HCT116 (cell line): ENCODE data around the gene GPAT3. TPM values are rescaled to one million over a fixed set of nuclear protein-coding genes. Genes with fewer than 3 reads are reported as not detected.

Experiments
- ATAC-seq: fragments of 200-7000 bp; cut with Tn5 transposase; 2 replicates; pipeline ENCODE4 v1.9.1; 2020; ENCODE audit warnings: mild to moderate bottlenecking, moderate library complexity
- BruUV-seq: library from RNA; stranded (reverse); fragments of 400-500 nt; replicated peaks from 2 replicates; lab custom pipeline; 2021; lab: Mats Ljungman, UMichigan
- CTCF ChIA-PET: fragments of 300-600 bp; sonication (Branson Sonifier 250); formaldehyde crosslinking; loops from one replicate; lab custom pipeline; 2021; ENCODE audit warnings: antibody characterized with exemption; lab: Charles Lee
- POLR2A ChIA-PET: fragments of 300-600, 350-600 bp; sonication (Branson Sonifier 250); formaldehyde crosslinking; loops from one replicate; lab custom pipeline; 2021; ENCODE audit warnings: antibody characterized with exemption; lab: Charles Lee
- RAD21 ChIA-PET, 2 experiments: fragments of 300-600 bp; sonication (Branson Sonifier 250); formaldehyde crosslinking; loops; one replicate each; lab custom pipeline; 2023; ENCODE audit warnings: low total read pairs in 2 of 2; ENCODE audit not compliant: uncharacterized antibody in 2 of 2, unreplicated experiment in 2 of 2, low non-redundant PET in 1 of 2; lab: Charles Lee
- DNase-seq: peaks from one replicate; pipeline ENCODE4 v3.0.0-alpha.2; 2010; ENCODE audit warnings: low read depth, low spot score
- H2AFZ ChIP-seq: fragments of 200-600 bp; shearing (Covaris generic), sonication (generic); 2 replicates; pipeline ENCODE4 v1.6.1; 2017; ENCODE audit warnings: low read depth, mixed run types, mixed read lengths, antibody characterized with exemption, low read length; ENCODE audit not compliant: poor library complexity, severe bottlenecking
- H3K27ac ChIP-seq: 2 replicates; pipeline ENCODE4 v1.5.1; 2012; ENCODE audit warnings: low read depth, low read length
- H3K27me3 ChIP-seq: fragments of 200-600 bp; sonication (generic); 2 replicates; pipeline ENCODE4 v1.6.1; 2016; ENCODE audit warnings: mixed run types, low read length, mixed read lengths; ENCODE audit not compliant: insufficient read depth
- H3K36me3 ChIP-seq, 2 experiments: fragments of 200-500 bp in 1 of 2; fragments of 200-600 bp in 1 of 2; sonication (Bioruptor generic) in 1 of 2; sonication (generic) in 1 of 2; 2 replicates each; pipeline versions ENCODE4 v1.5.1 to v1.6.1; 2014 to 2016; ENCODE audit warnings: low read length in 2 of 2, inconsistent platforms in 1 of 2, mixed read lengths in 1 of 2, mixed run types in 1 of 2; ENCODE audit not compliant: insufficient read depth in 2 of 2, control insufficient read depth in 1 of 2
- H3K4me1 ChIP-seq, 2 experiments: fragments of 200-600 bp in 1 of 2; sonication (generic) in 1 of 2; 2 replicates each; pipeline versions ENCODE4 v1.5.1 to v1.6.1; 2012 to 2017; ENCODE audit warnings: low read length in 2 of 2, inconsistent platforms in 1 of 2, mild to moderate bottlenecking in 1 of 2, mixed read lengths in 1 of 2, mixed run types in 1 of 2, moderate library complexity in 1 of 2; ENCODE audit not compliant: insufficient read depth in 2 of 2, control insufficient read depth in 1 of 2
- H3K4me2 ChIP-seq: fragments of 200-600 bp; sonication (generic); 2 replicates; pipeline ENCODE4 v1.6.1; 2017; ENCODE audit warnings: mixed run types, low read length, mixed read lengths
- H3K4me3 ChIP-seq, 2 experiments: fragments of 200-600 bp in 1 of 2; sonication (generic) in 1 of 2; replicated peaks in 1 of 2; 2 replicates each; pipeline ENCODE4 v1.5.1; 2011 to 2016; ENCODE audit warnings: low read length in 2 of 2, control low read depth in 1 of 2, low read depth in 1 of 2, mild to moderate bottlenecking in 1 of 2, mixed read lengths in 1 of 2, mixed run types in 1 of 2
- H3K79me2 ChIP-seq: fragments of 200-600 bp; sonication (generic); 2 replicates; pipeline ENCODE4 v1.6.1; 2017; ENCODE audit warnings: mild to moderate bottlenecking, mixed run types, low read length, moderate library complexity, mixed read lengths; ENCODE audit not compliant: insufficient read depth
- H3K9ac ChIP-seq: fragments of 200-600 bp; sonication (generic); 2 replicates; pipeline ENCODE4 v1.6.1; 2016; ENCODE audit warnings: low read length, mixed read lengths
- H3K9me2 ChIP-seq: fragments of 200-600 bp; sonication (generic), shearing (Covaris generic); 2 replicates; pipeline ENCODE4 v1.6.1; 2017; ENCODE audit warnings: mixed run types, mild to moderate bottlenecking, moderate library complexity; ENCODE audit not compliant: insufficient read depth
- H3K9me3 ChIP-seq, 2 experiments: fragments of 200-500 bp in 1 of 2; fragments of 200-600 bp in 1 of 2; sonication (Bioruptor generic) in 1 of 2; sonication (generic) in 1 of 2; 2 replicates each; pipeline ENCODE4 v1.6.1; 2014 to 2017; ENCODE audit warnings: low read length in 2 of 2, mixed read lengths in 2 of 2, inconsistent platforms in 1 of 2, low read depth in 1 of 2, mild to moderate bottlenecking in 1 of 2, mixed run types in 1 of 2, moderate library complexity in 1 of 2; ENCODE audit not compliant: control insufficient read depth in 1 of 2, insufficient read depth in 1 of 2
- H4K20me1 ChIP-seq: fragments of 200-600 bp; sonication (generic), shearing (Covaris generic); 2 replicates; pipeline ENCODE4 v1.6.1; 2017; ENCODE audit warnings: mixed run types, mild to moderate bottlenecking, moderate library complexity; ENCODE audit not compliant: insufficient read depth
- EZH2 ChIP-seq: fragments of 200-600 bp; sonication (generic); IDR thresholded peaks from 2 replicates; pipeline ENCODE4 v1.6.1; 2017; ENCODE audit warnings: antibody characterized with exemption, mixed run types
- SP1 ChIP-seq: IDR thresholded peaks from 2 replicates; pipeline ENCODE4 v1.6.1; 2012; ENCODE audit warnings: low read depth
- YY1 ChIP-seq: IDR thresholded peaks from 2 replicates; pipeline ENCODE4 v1.6.1; 2011; ENCODE audit warnings: low read length, low read depth, moderate library complexity, mild to moderate bottlenecking; ENCODE audit not compliant: insufficient replicate concordance; ENCODE audit errors: extremely low read depth
- intact Hi-C: fragments of 100-400 bp; cut with micrococcal nuclease; formaldehyde crosslinking; loops from 2 replicates; pipeline ENCODE4 v1.10.0; 2022
- total RNA-seq: library from RNA; stranded (reverse); gene quantifications from one replicate; pipeline ENCODE4 v1.2.1, GENCODE V29; 2021; ENCODE audit not compliant: unreplicated experiment
- TF ChIP-seq, protein P1 (sequence below): IDR thresholded peaks from 2 replicates; pipeline ENCODE4 v1.6.1; 2012; ENCODE audit warnings: low read depth

Gene GPAT3
- total RNA-seq, 1 experiment from 2014 or later: 36.7 TPM

DNA sequence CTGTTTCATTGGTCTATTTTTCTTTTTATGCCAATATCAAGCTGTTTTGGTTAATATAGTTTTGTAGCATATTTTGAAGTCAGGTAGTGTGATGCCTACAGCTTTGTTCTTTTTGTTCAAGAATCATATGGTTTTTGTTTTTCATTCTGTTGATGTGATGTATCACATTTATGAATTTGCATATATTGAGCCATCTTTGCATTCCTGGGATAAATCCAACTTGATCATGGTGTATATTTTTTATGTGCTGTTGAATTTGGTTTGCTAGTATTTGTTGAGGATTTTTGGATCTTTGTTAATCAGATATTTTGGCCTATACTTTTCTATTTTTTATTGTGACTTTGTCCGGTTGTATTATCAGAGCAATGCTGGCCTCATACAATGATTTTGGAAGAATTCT, 74.8 kb downstream of the GPAT3 start:
- ChIA-PET POLR2A (no interaction called here), CTCF (no interaction called here), RAD21 (no interaction called here)
- TF ChIP-seq YY1: no peak
- no peaks in the 10 kb centered on the region for H3K79me2 ChIP-seq
- no TSS peak for BruUV-seq
- no peak overlapping the region for H3K27ac ChIP-seq
- intact Hi-C loops: no loop called here
- no peak overlapping the region for H3K4me3 ChIP-seq
- H3K27me3 ChIP-seq: no peaks in the 10 kb centered on the region
- no peaks in the 10 kb centered on the region for H4K20me1 ChIP-seq
- no peak for ATAC-seq
- no peak overlapping the region for H3K9ac ChIP-seq
- H3K9me2 ChIP-seq: no peaks in the 10 kb centered on the region
- H2AFZ ChIP-seq: no peak overlapping the region
- H3K36me3 ChIP-seq: no peaks in the 10 kb centered on the region
- H3K4me2 ChIP-seq: no peak overlapping the region
- no peaks in the 10 kb centered on the region for H3K4me1 ChIP-seq
- DNase-seq: no peak
- H3K9me3 ChIP-seq: peaks cover 3% of the 10 kb centered on the region in 2 experiments; a peak in 1 of 4 replicates

DNA sequence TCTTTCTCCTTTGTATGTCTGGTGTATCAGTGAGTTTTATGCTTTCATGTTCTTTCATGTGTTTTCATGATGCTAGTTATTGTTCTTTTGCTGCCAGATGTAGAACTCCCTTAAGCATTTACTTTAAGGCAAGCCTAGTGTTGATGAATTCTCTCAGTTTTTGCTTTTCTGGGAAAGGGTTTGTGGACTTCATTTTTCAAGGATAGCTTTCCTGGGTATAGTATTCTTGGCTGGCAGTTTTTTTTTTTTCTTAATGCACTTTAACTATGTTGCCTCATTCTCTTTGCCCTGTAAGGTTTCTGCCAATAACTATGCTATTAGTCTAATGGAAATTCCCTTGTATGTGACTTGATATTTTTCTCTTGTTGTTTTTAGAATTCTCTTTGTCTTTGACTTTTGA, 77.1 kb downstream of the GPAT3 start:
- no peak for ATAC-seq
- POLR2A ChIA-PET: no interaction called here
- Histone ChIP-seq H3K27ac (no peak overlapping the region), H3K36me3 (no peaks in the 10 kb centered on the region), H4K20me1 (no peaks in the 10 kb centered on the region), H3K27me3 (no peaks in the 10 kb centered on the region), H3K79me2 (no peaks in the 10 kb centered on the region), H3K9ac (no peak overlapping the region), H3K4me3 (no peak overlapping the region), H3K9me3 (peaks cover 3% of the 10 kb centered on the region in 2 experiments; a peak in 1 of 4 replicates), H3K4me2 (no peak overlapping the region), H3K9me2 (no peaks in the 10 kb centered on the region), H3K4me1 (peaks cover 7% of the 10 kb centered on the region in 2 experiments), H2AFZ (no peak overlapping the region)
- no peak for DNase-seq
- intact Hi-C loops: no loop called here
- BruUV-seq: no TSS peak
- CTCF ChIA-PET: no interaction called here
- RAD21 ChIA-PET: no interaction called here
- TF ChIP-seq, protein P1, sequence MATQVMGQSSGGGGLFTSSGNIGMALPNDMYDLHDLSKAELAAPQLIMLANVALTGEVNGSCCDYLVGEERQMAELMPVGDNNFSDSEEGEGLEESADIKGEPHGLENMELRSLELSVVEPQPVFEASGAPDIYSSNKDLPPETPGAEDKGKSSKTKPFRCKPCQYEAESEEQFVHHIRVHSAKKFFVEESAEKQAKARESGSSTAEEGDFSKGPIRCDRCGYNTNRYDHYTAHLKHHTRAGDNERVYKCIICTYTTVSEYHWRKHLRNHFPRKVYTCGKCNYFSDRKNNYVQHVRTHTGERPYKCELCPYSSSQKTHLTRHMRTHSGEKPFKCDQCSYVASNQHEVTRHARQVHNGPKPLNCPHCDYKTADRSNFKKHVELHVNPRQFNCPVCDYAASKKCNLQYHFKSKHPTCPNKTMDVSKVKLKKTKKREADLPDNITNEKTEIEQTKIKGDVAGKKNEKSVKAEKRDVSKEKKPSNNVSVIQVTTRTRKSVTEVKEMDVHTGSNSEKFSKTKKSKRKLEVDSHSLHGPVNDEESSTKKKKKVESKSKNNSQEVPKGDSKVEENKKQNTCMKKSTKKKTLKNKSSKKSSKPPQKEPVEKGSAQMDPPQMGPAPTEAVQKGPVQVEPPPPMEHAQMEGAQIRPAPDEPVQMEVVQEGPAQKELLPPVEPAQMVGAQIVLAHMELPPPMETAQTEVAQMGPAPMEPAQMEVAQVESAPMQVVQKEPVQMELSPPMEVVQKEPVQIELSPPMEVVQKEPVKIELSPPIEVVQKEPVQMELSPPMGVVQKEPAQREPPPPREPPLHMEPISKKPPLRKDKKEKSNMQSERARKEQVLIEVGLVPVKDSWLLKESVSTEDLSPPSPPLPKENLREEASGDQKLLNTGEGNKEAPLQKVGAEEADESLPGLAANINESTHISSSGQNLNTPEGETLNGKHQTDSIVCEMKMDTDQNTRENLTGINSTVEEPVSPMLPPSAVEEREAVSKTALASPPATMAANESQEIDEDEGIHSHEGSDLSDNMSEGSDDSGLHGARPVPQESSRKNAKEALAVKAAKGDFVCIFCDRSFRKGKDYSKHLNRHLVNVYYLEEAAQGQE: no peak
- TF ChIP-seq EZH2: no peak
- TF ChIP-seq SP1: no peak
